LHCN-M2 (cell line): ENCODE measurements around the gene COX7A2. TPM values are rescaled to one million over a fixed set of nuclear protein-coding genes. Genes with fewer than 3 reads are reported as not detected.

Source experiments
- DNase-seq: peaks from one replicate; pipeline ENCODE4 v3.0.0-alpha.2; 2012; ENCODE audit warnings: low read depth
- total RNA-seq: library from RNA; depleted of rRNA; stranded (reverse); fragments of >200 nt; gene quantifications from 2 replicates; pipeline ENCODE4 v1.2.3, GENCODE V29; 2014

The COX7A2 gene
- total RNA-seq, 1 experiment from 2014 or later = 505 TPM

DNA sequence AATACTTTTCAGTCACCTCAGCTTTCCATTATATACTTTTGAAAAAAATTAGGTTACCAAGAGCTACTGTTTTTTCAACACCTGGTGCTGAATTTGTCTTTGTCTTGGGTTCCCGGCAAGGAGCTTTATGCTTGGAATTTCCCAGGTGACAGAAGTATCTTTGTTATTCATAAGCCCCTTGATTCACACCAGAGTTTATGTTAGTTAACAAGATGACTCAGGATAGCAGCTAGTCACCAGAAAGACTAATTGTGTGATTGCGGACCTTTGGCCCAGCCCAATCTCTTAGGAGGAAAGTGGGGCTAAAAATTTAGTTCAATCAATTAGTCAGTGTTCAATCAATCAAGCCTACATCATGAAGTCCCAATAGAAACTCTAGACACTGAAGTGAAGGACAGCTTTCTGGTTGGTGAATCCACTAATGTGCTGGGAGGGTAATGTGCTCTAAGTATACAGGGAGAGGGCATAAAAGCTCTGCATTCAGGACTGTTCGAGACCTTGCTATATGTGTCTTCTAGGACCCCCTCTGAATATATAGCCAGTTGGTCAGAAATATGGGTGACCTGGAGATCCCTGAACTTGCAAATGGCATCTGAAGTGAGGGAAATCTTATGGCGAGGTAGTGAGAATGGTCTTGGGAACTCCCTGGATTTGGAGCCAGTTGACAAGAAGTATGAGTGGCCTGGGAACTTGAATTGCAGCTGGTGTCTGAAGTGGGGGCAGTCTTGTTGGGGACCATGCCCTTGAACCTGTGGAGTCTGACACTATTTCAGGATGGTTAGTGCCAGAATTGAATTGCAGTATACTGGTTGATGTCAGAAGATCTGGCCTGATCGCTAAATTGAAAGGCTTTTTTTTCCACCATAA, 24.8 kb upstream of the COX7A2 start:
- DNase-seq = peak; percentile 23

DNA sequence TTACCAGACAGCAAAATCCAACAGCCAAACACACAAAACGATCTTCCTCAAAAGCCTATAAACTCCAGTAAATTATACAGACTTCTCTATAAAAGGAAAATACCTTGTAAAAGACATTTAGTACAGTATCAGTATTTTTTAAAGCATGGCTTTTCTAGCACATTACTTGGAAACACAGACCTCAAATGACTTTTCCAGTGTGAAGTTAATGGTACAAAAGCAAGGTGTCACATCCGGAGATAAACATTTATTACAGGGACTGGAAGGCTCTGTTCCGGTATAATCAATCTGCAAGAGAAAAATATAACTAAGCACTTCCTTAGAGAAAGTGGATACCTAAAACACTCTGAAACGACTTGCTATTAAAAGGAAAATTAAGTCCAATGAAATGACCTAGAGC, 23.9 kb upstream of the COX7A2 start:
- DNase-seq = no peak

DNA sequence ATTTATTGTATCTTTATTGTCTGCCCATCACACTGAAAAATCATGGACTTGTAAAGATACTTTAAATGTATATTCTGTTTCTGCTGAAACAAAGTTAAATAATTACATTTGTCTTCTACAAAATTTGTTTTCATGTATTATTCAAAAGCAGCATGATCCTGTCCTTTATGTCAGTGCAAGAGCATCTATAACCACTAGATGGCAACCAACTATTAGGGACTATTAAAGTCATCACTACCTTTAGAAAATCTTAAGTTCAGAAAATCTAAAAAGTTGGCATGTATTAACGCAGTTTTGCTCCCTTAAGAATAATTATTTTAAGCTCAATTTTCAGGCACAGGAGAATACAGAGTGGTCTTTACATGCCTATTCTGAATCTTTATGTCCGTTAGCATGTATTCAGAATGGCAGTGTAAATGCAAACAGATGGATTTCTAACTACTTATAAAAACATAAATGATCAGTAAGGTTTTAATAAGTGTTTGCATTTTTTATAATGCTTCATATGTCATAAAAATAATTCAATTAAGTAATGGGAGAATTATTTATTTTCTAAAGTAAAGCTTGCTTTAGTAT, 23.2 kb upstream of the COX7A2 start:
- peak; percentile 56 for DNase-seq

DNA sequence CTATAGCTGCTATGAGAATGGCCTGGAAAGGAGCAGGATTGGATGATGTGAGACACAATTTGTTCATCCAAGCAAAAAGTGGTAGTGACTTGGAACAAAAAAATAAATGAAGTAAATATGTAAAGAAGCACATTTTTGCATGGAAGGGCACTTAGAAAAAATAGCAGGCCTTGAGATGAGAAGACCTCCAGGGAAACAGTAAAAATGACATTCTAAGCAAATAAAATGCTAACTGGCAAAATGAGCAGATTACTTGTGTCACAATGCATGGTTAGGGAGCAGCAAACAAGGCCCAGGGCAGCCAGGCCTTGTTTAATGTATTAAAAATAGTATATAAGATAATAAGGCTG, 19.8 kb upstream of the COX7A2 start:
- DNase-seq = no peak

DNA sequence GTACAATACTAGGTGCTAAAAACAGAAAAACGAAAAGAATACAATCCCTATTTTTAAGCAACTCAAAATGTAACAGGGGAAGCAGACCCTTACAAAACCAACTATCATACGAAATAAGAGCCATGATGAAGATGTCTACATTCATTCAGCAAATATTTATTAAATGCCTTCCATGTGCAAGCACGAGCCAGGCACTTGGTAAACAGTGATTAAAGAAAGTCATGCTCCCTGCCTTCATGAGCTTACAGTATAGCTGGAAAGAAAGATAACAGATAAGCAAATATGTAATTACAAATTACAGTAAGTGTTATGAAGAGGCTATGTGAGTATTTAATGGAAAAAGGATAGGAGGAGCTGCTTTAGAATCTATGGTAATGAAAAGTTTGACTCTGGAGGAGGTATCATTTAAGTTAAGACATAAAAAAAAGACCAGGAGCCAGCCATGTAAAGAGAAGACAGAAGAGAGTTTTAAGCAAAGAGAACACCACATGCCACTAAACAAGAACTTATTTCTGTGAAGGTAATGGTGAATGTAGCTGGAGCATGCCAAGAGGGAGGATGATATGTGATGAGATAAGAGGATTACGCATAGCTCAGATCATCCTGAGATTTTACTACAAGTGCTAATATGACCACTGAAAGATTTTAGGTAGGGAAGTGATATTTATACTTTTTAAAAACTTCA, 19.3 kb upstream of the COX7A2 start:
- DNase-seq = no peak

DNA sequence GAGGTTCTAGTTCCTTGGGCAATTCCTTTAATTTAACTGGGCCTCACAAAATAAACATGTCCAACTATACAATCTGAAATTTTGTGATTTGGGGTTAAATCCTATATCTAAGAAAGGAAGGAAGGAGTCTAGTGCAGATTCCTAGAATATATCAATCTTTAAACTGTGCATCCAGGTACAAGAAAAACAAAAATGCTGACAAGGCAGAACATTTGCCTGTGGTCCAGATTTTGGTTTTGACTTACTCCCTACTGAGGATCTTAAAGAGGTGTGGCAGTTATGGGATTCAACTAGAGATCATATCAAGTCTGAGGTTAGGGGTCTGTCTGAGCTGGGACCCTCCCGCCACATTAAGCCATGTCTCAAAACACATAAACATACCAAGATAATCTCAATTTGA, 17.7 kb upstream of the COX7A2 start:
- DNase-seq = no peak

DNA sequence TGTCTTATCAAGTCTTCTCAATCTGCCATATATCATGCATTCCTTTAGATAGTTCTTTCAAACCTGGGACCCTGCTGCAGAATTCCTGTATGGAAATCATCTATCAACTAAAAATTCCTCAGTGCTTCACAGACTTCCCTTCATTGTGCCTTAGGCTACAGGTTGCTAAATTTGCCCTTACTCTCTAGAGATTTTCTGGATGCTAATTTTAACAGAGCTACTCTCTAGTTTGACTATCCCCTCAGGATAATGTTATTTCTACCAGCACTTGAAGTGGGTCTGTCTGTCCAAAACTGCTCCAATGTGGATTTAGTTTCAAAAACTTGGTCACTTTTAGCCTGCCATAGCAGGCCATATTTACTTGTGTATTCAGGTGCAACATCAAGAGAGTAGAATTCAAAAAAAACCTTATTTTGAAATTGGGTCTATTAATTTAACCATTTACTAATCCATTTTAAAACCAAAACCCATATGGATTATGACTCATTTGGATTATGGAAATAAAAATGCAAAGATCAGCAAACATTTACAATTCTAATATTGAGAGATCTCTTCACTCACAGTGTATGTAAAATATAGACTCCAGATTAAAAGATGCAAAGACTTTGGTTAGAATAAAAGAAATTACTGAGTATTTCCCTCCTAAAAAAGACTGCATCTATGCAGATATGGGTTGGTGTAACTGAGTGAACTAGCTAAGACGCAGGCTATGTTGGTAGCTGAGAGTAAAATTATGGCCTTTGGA, 13.9 kb upstream of the COX7A2 start:
- DNase-seq = no peak

DNA sequence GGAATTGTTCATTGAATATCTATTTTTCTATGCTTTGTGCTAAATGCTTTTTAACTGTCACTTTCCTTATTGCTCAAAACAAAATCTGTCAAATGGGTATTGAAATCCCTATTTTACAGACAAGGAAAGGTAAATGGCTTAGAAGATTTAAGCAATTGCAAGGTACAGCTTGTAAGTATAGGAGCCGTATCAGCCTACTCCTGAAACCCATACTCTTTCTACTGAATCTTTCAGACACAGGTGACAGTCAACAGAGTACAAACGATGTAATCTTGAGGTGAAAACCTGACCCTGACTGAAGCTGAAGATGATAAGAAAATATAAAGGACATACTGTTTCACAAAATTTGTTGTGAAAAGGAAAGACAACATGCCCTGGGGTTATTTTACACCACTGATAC, 7.0 kb upstream of the COX7A2 start:
- DNase-seq = no peak

DNA sequence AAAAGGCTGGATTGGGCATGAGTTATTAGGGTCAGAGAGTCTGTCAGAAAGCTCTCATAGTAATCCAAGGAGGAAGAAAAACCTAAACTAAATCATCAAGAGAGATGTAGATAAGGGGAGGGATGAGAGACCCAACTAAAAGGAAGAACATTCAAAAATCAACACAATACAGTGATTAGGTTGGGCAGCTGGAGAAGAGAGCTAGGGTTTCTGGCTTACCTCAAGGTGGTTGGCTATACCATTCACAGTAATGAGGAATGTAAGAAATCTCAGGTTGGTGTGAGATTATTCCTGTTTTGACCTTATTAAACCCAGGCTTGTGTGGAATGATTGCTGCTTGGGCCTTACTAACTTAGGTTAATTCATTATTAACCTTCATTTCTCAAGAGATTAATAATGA, 6.2 kb upstream of the COX7A2 start:
- no peak for DNase-seq

DNA sequence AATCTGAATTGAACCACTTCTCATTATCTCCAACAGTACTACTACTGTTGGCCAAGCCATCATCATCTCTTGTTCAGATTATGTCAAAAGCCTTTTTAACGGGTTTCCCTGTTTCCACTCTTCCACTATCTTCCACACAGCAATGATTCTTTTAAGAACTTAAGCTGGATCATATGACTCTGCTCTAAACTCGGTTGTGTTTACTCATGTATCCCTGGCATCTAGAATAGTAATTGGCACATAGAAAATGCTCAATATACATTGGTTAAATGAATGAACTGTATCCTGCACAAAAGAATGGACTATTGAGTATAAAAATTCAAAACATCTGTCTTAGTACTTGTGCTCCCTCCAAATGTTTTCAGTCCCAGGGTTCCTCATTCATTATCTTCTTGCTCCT, 2.8 kb upstream of the COX7A2 start:
- no peak for DNase-seq

DNA sequence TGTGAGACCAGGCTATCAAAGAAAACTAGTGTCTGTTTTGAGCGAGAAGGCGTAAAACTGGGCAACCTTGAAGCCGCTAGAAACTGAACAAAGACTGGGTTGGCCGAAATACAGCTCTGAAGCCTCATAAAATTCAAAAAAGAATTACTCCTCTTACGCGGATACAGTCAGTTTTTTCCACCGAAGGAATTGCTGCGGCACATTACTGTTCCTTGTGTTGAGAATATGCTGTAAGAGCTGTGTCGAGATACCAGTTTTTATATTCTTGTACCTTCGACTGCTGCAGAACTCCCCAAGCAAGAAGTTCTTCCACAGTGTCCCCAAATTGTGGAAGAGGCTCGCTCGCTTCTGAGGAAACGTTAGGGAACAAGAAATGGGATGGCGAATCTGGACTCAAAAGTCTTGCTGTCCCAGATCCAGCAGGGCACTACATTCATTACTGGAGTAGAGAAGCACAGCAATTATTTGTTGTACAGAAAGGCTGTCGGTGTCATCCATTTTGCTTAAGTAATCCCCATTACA, 523 bp upstream of the COX7A2 start:
- no peak for DNase-seq

DNA sequence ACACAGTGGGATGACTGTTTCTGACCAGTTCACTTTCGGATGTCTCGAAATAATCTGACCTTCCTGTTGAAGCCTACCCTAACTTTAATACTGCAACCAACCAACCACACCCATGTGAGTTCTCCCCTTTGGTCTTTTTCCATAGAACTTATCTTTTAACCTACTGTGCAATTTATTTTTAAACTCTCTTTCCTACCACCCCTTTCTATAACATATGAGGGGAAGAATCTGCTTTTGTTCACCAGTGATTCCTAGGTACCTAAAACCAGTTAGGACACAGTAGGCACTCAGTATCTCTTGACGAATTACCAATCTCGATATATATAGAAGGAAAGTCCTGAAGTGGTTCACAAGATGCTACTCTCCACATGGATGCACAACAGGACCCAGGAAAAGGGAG, 7.0 kb downstream of the COX7A2 start:
- DNase-seq = no peak

DNA sequence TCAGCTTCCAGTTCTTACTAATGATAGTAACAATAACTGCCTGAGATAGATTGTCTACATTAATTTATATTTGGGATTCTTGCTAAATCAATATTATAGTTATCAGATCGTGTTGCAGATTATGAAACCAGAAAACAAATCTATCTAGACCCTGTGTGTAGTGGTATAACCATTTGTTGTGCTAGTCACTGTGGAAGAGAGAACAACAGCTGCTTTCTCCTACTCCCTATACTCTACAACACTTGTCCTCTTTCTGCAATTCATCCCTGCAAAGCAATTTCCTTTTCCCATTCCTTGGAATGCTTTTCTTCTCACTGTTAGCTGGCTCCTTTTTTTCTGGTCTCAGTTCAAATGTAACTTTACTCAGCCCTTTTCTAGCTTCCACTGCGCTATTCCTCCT, 8.3 kb downstream of the COX7A2 start:
- no peak for DNase-seq

DNA sequence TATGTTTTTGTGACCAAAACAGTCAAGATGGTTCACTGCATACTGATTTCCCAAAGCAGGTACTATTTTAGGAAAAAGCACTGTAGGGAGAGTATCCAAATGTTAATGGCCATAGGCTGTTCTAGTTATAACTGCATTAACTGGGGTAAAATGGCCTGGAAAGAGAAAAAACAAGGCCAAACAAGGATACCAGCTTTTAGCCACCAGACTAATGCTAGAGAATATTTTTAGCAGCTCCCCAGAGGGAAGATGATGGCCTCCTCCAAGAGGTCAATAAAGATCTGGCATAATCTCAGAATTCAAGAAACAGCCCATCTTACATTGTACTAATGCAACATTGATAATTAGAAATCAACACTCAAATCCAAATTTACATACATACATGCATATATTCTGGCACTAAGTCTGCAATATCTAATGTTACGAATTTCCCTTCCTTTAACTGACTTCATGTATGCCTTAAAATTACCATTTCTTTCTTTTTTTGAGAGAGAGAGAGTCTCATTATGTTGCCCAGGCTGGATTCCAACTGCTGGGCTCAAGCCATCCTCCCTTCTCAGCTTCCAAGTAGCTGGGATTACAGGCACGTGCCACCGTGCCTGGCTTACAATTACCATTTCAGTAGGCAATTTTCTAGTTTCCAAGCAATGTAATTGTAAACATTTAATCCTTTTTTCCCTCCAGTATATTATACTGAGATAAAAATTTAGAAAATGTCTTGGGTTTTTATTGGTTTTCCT, 9.3 kb downstream of the COX7A2 start:
- no peak for DNase-seq

DNA sequence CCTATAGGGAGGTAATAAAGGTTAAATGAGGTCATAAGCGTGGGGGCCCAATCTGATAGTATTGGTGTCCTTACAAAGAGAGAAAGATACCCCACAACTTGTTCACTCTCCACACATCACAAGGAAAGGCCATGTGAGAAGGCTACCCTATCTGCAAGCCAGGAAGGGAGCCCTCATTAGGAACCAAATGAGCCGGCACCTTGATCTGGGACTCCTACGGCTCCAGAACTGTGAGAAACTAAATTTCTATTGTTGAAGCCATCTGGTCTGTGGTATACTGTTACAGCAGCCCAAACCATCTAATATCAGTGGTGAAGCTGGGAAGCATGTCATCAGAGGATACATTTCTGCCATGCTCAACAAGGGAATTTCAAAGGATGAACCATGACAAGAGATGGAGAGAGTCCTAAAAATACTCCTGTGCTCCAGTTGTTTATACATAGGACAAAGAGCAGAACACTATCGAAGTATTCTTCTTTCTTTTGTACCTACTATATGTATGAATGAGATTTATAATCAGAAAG, 10.4 kb downstream of the COX7A2 start:
- DNase-seq = no peak

DNA sequence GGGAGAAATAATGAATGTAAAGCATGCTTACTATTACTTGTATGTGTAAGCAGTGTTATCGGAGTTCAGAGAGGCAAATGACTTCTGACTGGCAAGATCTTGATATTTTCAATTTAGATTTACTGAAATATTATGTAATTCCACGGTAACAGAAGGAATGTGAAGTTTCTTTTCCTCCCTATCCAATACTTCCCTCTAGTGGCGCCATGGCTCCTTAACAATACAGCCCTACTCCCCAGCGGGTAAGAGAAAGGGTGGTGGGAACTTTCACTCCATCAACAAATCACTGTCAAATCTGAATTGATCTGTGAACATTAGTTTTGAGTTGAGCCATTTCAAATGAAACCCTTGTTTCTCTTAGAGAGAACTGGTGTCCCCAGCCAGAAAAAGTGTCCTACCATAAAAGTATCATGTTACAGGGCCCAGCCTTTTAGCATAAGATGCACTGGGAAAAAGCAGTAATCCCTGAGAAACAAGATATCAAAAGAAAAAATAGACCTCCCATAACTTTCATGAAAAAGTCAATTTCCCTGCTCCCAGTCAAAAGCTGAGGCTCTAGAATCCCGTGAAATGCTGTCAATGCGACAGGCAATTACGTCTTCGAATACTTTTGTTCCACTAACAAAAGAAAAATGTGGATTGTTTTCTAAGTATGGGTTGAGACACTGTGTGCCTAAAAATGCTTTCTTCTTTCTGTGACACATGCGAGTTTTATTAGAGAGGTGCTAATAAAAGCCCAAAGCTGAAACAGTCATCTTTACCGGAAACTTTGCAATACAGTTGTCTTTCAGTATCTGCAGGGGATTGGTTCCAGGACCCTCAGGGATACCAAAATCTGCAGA, 12.9 kb downstream of the COX7A2 start:
- peak; percentile 54 for DNase-seq

DNA sequence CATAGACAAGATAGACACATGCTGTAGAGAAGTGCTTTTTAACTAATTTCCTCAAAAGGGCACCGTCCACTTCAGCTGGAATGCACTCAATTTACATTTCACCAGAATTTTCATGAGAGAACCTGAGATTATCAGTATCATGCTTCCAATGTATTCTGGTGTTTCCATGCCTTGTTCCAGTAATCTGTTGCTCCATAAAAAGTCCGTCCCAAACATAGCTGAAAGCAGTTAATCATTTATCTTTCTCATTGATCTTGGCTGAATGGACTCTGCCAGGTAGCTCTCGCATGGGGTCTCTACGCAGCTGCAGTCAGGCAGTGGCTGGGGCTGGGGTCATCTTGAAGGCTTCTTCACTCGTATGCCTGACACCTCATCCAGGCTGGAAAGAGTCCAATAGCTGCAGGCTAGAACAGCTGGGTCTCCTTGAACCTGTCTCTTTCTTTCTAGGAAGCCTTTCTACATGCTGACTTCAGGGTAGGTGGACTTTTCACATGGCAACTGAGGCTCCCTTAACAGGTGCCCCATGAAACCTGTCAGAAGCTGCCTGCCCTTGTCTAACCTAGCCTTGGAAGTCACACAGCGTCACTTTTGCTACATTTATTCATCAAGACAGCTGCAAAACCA, 19.2 kb downstream of the COX7A2 start:
- no peak for DNase-seq

DNA sequence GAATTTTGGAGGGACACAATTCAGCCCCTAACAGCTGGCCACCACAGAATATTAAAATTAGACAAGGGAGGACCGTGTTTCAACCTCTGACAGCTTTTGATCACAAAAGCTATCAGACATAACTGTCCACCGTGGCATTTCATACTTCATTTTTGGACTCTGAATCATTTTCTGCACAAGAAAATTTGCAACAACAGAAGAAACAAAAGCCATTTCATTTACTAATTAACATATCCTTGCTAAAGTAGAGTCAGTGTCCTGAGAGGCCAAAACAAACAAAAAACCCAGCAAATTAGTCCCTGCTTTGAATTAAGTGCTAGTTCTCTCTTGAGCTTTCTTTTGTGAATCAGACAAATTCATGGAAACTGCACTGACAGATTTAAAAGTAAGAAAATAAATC, 20.2 kb downstream of the COX7A2 start:
- DNase-seq = no peak

DNA sequence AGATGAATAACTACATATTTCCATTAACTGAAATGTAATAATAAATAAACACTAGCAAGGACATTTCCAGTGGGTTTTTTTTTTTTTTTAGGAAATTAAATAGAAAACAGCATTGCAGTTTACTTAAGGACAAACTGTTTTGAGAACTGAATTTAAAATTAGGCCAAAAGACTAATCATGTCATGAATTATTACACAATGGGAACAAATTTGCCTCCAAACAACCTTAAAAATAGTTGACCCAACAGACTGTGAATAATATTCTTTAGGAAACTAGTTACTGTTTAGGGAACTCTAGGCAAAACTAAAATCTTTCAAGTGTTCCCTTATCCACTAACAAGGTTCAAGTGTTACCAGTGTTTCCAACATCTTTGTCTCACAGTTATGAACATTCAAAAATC, 21.3 kb downstream of the COX7A2 start:
- no peak for DNase-seq

DNA sequence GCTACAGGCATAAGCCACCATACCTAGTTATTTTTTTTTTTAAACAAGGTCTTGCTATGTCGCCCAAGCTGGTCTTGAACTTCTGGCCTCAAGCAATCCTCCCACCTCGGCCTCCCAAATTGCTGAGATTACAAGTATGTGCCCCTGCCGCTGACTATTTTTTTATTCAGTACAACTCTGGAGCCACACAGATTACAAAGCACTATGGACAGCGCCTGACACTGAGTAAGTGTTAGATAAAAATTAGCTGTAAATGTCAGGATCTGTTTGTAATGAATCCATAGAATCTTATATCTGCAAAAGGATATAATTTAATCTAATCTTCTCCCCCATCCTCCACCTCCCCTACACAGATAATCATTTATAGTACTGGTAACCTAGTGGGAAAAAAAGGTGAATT, 22.5 kb downstream of the COX7A2 start:
- no peak for DNase-seq
